Stimulated activated CD4-positive, alpha-beta T cell treated with anti-CD3 and anti-CD28 coated beads, Interleukin-2, amount 100 ng/mL, for 24 hours (primary cell): Measurements from ENCODE around the gene ATF6B.

Experiments
- DNase-seq, 2 donors: peaks; one replicate each; pipeline ENCODE4 v3.0.0-alpha.2; 2020

Gene ATF6B

DNA sequence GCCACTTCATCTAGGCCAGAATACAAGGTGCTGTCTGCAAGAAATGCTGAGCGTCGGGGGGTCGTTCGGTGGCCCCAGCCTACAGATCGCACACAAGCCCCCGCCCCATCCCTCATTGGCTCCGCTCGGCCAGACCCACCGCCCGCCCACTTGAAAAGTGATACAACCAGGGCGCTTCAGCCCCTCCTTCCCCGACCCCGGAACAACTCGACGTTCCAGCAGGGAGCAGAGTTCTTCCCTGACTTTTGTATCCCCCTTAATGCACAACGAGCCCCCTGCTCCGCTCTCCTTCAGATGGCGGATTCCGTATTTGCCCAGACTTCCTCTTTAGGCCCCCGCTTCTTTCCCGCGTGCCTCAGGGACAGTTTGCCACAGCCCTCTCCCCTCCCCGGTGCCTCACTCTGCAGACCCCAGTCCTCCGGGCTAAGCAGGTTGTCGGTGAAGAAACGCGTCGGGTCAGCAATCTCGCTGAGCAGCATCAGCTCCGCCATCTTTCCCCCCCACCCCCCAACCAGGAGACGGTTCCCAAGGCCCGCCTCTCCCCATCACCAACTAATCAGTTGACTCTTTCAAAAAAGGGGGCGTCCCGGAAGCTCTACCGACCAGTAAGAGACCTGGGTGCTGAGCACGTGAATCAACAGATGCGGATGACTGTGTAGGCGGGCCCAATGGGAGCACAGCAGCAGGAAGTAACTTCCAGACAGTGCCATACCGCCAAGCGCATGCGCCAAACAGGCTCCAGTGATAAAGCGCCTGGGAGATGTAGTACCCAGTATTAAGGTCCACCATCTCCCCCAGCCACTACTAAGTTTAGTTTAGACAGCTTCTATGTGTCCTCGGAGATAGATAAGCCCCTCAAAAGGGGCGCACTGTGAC, at the start of gene ATF6B:
Gene ATF6B (minus strand): TSS at position 530 of the 876 bp plus-strand sequence. CDS start 39 bp downstream, at position 491.
- peak; percentile 95 to 98 for DNase-seq

DNA sequence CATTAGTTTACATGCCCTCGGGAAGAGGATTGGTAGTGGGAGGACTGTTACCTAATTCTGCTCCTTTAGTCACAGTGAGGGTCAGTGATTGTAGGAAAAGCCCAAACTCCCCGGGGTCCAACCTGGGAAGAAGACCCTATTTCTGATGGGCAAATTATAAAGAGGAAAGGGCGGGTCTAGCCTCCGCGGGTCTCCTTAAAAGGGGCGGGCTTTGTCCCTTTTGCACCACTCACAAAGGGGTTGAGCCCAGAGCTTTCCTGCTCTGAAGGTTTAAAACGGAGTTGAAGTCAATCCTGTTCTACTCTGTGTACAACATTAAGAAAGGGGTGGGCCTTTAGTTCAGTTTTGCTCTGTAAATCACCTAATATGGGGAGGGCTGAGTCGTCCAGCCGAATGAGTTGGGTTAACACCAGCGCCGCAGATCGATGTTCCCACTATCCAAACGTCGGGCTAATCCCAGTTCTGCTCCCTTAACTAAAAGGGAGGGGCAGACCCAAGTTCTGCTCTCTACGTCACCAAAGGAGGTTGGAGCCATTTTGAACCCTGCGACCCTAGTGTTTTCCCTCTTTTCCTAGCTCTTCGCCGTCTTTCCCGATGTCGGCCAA, 49.2 kb upstream of the ATF6B start:
- peak; percentile 40 to 42 for DNase-seq

DNA sequence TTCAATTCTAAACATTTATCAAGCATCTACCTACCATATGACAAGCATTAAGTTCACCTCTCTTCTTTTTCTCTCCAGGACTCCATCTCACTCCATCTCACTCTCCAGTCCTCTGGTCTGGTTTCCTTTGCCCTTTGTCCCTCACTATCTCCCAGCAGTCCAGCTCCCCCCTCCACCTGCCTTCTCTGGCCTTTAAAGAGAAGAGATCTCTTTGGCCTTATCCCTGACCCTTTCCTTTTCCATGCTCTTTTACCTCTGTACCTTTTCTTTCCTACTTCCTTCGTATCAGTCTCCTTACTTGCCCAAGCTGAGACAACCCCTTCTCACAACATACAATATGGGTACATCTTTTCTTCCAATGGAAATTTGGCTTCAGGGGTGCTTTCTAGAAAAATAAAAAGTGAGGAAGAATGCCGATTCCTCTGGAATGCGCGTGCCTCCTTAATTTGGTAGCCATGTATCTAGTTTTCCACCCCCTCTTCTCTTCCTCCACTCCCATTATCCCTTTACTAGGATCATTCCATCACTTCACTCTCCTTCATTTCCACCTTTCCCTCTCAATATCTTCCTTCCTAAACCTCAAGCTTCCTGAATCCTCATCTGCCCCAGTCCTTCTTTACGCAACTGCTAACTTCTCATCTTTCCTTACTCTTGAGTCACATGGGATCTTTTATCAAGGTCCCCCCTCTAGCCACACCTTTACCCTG, 48.6 kb upstream of the ATF6B start:
- no peak for DNase-seq

DNA sequence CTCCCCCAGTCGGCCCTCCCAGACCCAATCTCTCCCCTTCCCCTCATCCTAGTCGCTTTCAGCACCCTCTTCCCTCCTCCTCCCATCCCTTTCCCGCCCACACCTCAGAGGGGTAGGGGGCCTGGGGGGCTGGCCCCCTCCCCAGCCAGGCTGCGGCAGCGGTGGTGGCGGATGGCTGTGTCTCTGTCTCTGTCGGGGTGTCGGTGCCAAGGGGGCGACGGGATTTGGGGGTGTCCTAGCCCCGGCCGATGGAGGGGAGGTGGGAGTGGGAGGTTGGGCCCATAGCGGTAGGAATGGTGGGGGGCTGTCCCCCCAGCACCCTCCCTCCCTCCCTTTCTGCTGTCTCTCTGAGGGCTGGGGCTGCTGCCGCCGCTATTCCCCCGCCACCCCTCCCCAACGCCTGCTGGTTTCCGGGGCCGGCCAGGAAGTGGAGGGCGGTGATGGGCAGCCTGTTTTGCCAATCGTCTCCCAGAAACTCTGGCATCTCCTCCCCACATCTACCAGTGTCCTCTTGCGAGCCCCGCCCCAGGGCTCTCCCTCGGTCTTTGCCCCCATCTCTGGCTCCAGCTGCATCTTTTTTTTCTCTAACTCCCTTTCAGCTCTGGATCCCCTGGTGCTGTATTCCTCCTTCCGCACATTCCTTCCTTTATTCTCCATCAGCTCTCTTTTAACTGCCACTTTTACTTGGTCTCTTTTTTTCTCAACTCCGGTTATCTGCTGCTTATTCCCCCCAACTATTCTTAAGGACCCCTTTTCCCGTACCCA, 47.8 kb upstream of the ATF6B start, which contains the start of gene AGPAT1:
Gene AGPAT1 (minus strand): TSS at position 374 of the 765 bp plus-strand sequence. CDS start 4,588 bp downstream, outside the sequence.
- DNase-seq: peak; percentile 98

DNA sequence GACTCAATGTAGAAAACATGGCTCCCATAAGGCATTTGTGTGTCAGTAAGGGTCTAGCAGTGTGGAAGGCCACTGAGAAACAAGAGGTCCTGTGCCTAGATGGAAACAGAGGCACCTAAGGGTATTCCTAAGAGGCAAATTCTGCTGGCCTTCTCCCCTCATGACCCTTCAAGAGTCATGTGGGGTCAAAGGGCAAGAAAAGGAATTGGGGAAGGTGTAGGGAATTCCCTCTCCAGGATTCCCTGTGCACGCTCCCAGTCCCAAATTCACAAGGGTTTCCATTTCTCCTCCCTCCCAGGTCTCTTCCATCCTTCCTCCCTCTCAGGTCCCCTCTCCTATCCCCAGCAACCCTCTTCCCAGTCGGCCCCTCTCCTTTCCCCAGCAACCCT, 47.3 kb upstream of the ATF6B start:
- DNase-seq: no peak

DNA sequence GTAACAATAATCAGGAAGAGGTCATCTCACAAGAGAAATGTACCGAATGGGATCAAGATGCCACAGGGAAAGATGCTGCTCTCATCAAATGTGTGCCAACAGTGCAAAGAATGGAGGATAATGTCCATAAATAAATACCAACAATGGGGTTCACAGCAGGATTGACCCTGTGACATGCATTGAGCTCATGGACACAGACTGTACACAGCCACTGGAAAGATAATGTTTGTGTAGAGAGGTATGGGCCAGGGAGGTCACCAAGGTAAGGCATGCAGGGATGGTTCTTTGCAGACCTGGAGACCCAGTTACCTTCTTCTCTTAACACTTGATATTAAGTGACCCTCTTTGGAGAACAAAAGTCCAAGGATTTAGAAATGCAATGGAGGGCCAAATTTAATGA, 46.4 kb upstream of the ATF6B start:
- DNase-seq: no peak

DNA sequence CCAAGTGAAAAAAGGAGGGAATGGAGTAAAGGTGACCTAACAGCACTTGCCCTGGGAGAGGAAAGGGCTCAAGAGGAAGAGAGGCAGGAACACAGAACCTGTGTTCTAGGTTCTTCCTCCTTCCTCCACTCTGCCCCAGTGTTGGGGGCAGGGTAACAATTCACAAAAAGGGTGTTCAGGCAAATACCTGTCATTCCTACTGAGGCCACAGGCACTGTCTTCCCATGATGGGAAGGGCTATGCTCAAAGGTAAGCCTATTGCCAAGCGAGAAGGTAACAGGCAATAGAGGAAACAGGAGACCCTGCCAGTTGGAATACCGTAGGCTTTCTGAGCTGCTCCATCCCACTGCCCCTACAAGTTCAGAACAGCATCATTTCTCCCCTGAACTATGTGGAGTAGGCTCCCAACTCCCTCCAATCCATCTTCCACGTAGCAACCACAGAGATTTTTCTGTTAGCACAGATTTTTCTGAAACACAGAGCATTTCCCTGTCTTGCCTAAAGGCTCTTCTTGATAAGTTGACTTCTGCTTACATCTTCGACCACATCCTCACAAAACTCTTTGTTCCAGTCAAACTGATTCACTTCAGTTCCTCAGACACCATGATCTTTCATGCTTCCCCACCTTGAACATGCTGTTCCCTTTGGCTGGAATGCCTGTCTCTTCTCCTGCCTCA, 45.1 kb upstream of the ATF6B start:
- DNase-seq: no peak

DNA sequence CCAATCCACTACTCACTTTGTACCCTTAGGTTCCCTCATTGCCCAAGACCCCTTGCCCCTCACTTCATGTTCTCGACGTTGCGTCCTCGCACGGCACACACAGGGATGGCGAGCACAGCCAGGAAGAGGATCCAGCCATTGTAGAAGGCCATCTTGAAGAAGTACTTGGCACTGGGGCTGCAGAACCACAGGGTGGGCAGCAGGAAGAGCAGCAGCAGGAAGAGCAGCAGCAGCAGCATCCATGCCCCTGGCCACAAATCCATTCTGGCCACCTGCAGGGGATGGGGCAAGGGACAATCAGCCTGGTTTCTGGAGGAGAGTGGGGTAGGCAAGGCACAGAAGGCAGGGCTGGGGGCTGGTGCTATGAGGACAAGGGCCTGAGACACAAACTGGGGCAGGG, 43.2 kb upstream of the ATF6B start:
- DNase-seq: no peak

DNA sequence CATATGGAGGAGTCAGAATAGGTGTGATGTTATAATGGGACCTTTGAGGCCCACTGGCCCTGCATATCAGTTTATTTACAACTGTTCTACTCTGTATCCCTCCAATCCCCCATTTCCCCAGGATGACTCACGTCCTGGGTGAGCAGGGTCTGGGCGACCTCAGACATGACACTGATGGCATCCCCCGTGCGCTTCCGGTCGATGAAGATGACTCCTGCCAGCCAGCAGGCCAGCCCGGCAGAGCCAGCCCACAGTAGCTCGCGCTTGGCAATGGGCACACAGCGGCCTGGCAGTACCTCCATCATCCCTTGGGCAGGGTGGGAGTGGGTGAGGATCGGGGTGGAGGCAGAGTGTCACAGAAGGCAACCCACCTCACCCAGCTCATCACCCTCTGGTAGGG, 42.2 kb upstream of the ATF6B start:
- no peak for DNase-seq

DNA sequence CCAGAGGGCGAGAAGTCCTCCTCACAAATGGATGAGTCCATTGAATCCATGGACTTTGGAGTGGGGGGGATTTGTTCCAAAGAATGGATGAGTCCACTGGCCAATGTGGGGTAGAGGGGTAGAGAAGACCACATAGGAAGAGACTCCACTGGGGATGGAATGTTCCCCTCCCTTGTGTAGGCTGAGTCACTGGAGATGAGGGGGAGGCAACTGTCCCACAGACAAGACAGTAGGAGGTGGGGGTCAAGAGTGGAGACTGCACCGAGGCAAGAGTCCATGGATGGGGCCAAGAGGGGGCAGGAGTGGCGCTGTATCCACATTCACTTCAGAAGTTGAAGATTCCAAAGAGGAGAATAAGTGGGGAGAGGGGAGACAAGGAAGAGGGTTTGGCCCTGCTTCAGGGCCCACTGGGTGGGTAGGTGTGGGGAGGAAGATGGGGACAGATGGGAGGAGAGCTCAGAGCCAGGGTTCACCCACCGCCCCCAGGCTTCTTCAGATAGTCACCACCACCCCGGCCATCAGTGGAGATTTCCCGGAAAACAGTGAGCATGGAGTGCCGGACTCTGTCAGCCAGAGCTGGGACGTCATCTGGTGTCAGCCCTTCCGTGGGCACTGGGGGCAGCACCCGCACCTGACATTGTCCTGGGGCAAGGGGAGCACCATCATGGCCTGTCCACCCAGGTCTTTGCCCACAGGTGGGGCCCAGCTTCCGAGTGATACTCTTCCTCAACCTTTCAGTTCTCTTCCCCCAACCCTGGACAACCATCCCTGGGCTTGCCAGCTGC, 41.0 kb upstream of the ATF6B start:
- no peak for DNase-seq

DNA sequence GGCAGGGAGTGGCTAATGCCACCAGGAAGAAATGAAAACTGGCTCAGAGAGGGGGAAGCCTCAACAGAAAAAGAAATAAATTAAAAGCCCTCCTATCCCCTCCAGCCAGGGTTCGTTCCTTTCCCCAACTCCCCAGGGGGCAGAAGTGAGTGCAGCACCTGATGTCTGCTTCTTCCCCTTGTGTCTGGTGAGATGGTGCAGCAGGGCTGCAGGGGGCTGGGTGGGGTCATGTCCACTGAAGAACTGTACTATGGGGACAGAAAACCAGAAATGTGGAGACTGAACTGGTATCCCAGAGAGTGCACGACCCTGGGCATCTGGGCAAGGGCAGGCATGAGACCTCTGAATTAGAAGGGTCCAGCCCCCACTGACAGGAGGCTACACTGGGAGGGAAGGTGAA, 40.3 kb upstream of the ATF6B start:
- no peak for DNase-seq

DNA sequence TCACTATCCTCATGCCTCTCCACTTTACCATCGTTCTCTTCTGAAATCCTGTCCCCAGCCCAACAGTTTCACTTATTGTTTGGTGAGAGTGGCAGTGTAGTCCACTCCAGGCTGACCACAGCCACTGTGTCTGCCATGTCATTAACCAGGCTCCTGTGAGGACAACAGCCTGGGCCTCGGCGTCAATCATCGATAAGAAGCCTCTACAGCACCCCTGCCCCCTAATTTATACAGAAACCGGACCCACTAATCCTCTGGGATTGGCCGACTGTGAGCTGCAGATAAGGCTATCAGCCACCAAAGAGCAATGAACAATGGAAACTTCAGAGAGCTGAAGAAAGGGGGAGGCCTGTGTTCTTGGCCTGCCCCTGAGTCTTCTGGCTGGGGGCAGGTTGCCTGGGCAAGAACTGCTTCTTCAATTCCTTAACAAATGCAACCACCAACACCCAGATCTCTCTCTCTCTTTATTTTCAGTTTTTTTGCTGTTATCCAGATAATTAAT, 39.8 kb upstream of the ATF6B start:
- DNase-seq: no peak

DNA sequence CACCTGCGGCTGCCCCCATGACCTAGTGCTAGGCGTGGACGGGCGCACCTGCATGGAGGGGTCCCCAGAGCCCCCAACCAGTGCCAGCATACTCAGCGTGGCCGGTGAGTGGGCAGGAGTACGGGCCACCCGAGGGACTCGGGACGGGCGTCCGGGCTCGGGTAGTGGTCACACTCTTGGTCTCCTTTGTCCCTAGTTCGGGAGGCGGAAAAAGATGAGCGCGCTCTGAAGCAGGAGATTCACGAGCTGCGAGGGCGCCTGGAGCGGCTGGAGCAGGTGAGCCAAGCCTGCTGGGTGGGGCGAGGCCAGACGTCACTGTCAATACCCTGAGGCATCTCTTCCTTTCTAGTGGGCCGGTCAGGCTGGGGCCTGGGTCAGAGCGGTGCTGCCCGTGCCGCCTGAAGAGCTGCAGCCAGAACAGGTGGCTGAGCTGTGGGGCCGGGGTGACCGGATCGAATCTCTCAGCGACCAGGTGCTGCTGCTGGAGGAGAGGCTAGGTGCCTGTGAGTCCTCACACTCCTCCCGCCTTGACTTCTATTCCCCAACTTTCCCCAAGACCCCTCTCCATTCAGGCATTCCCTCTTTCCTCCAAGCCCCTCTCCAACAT, 39.2 kb upstream of the ATF6B start:
- no peak for DNase-seq

DNA sequence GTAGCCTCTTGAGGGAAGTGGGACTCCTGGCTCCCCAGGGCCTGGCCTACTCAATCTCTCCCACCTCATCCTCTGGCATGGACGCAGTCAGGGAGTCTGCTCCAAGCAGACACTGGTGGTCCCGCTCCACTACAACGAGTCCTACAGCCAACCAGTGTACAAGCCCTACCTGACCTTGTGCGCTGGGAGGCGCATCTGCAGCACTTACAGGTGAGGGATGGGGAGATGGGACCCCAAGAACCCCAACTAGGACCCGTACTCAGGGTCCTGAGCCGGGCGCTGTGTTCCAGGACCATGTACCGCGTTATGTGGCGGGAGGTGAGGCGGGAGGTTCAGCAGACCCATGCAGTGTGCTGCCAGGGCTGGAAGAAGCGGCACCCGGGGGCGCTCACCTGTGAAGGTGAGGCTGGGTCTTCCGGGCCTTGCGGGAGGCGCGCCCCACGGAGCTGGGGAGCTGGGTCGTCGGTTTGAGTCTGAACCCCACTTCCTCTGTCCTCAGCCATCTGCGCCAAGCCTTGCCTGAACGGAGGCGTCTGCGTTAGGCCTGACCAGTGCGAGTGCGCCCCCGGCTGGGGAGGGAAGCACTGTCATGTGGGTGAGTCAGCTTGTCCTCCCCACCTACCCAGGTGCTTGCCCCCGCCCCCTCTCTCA, 38.5 kb upstream of the ATF6B start:
- DNase-seq: no peak

DNA sequence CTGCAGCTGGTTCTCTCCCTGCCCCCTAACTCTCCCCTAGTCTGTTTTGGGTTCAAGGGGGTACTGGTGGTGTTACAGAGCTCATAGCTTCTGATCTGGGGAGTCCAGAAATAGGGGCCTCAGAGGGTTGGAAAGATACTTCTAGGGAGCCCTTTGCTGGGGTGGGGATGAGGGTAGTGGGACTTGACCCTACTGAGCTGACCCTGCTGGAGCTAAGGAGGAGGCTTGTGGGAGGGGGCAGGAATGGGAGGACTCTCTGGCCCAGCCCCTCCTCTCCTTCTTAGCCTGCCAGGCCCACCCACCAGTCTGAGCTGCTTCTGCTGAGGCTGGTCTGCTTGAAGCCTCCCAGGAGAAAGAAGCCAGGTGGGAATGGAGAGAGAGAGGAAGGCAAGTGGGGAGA, 36.2 kb upstream of the ATF6B start, which contains the start of gene EGFL8:
Gene EGFL8 (plus strand): TSS at position 301 of the 400 bp plus-strand sequence. CDS start 1,571 bp downstream, outside the sequence.
- DNase-seq: no peak

DNA sequence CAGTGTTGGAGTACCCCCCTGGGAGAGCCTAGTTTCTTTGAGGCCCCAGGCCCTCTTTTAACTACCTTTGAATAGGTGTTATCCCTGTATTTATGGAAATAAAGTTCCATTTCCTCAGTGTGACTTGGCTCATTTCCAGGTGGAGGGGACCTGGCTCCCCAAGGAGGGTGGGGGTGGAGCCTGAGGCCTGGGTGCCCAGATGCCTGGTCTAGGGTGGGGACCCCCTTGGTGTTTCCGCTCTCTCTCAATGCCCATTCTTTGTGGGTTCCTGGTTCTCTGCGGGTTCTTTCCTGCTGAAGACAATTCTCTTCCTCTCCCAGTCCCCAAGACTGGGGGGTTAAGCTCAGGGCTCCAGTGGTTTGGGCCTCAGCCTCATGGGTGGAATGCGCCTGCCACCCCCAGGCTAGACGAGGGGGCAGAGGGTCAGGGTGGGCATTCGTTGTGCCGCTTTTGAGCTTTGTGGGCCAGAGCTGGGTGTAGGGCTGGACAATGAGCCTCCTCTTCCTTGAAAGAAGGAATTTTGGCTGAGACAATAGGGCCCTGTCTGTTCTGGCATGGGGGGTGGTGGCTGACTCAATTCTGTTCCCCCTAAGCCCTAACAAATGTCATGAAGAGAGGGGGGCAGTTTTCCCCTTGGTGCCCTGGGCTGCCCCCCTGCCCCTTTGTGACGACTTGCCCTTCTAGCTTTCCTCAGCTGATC, 35.7 kb upstream of the ATF6B start:
- no peak for DNase-seq

DNA sequence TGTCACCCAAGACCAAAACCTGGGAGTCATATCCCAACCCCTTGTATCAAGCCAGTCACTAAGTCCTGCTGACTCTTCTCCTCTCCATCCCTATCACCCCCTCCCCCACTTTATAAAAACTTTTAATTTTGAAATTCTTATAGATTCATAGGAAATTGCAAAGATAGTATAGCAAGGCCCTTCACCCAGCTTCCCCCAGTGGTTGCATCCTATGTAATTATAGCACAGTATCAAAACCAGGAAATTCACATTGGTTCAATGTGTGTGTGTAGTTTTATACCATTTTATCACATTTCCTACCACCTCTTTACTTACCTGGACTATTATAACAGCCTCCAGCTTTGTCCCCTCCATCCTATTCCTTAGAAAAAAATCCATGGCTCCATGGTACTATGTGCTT, 30.0 kb upstream of the ATF6B start:
- no peak for DNase-seq

DNA sequence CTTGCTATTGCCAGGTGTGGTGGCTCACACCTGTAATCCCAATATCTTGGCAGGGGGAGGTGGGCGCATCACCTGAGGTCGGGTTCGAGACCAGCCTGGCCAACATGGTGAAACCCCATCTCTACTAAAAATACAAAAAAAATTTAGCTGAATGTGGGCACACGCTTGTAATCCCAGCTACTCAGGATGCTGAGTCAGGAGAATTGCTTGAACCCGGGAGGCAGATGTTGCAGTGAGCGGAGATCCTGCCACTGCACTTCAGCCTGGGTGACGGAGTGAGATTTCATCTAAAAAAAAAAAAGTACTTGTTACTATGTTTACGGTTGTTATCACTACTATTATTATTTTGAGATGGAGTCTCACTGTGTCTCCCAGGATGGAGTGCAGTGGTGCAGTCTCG, 28.8 kb upstream of the ATF6B start:
- no peak for DNase-seq

DNA sequence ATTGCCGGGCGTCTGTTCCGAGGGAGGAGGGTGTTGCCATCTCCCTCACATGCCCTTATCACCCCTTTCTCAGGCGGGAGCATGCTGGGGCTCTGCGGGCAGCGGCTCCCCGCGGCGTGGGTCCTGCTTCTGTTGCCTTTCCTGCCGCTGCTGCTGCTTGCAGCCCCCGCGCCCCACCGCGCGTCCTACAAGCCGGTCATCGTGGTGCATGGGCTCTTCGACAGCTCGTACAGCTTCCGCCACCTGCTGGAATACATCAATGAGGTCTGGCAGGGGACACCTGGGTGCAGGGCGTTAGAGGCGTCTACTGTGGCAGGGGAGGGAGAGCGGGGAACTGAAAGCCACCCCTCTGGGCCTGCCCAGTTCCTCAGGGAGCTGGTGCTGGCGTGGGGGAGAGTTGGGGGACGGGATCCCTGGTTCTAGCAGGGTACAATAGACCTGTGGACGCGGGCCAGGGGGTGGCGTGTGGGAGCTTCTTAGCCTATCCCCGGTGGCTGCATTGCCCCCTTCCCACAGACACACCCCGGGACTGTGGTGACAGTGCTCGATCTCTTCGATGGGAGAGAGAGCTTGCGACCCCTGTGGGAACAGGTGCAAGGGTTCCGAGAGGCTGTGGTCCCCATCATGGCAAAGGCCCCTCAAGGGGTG, 26.6 kb upstream of the ATF6B start:
- peak; percentile 61 to 63 for DNase-seq
